ENCODE results near the gene ZNF385D. TPM values are rescaled to one million over a fixed set of nuclear protein-coding genes. Genes with fewer than 3 reads are reported as not detected.

ZNF385D gene
- total and polyA plus RNA-seq, 4 donors: 6.2 to 33.7 (median 29.5) TPM

DNA sequence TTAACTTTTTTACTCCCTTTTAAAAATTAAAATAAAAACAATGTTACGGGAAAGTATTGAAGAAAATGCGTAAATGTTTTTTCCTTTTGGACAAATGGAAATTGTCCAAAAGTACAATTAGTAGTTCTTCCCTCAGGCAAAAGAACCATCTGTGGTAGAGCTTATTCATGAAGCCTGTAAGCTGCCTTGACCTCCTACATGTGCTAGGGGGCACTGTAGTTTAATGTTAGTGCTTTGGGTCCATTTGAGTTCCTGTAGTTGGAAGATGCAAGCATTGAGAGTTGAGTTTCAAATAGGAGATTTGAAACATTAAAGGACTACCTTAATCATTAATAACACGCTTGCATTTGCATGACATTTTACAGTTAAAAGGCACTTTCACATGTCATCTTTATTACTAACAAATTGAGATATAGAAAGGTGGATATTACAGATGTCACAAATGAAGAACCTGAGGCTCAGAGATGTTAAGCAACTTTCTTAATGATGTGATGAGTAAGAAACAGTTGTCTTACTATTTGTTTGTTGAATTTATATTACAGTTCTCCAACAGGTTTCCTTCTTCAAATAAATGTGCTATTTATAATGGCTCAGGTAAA is 1.8 kb upstream of the ZNF385D start:
- DNase-seq (ENCODE audit: low read depth in 4 of 6, low spot score in 6 of 6): peak in 2 of 6 donors; percentile 70 to 85
- H3K9me3 ChIP-seq (ENCODE audit: control insufficient read depth, insufficient read depth, low read length): no peaks in the 10 kb centered on the region
- H3K4me1 ChIP-seq (ENCODE audit: control insufficient read depth, insufficient read depth, low read length): peaks cover 4% of the 10 kb centered on the region
- H3K4me3 ChIP-seq (ENCODE audit: low read depth, low read length): no peak overlapping the region
- no peaks in the 10 kb centered on the region for H3K36me3 ChIP-seq (ENCODE audit: control insufficient read depth, insufficient read depth, low read length)
- no peak overlapping the region for H3K27ac ChIP-seq (ENCODE audit: low read depth, low read length)
- H3K27me3 ChIP-seq (ENCODE audit: control insufficient read depth, insufficient read depth, low read length): no peaks in the 10 kb centered on the region
- no CpG with 5 or more reads among the region's 3 CpGs for WGBS (ENCODE audit: insufficient coverage)

DNA sequence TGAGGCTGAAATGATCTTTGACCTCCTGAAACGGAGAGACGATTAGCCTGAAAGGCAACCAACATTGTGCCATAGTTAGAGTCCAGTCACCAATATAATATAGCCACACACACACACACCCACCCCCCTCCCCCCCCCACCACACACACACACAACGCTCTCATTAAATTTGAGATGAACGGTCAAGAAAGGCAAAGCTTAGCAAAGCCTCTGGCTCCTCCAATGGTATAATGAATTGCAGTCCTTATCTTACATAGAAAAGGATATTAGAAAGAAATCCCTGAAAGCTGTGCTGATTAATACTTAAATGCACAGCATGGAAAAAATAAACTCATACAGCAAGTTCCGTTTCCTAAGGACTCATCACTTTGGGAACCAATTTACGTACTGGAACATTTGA is 876 bp upstream of the ZNF385D start:
- WGBS (ENCODE audit: insufficient coverage): 8% methylated on average over 2 of the region's 6 CpGs
- H3K27ac ChIP-seq (ENCODE audit: low read depth, low read length): no peak overlapping the region
- peaks cover 4% of the 10 kb centered on the region for H3K4me1 ChIP-seq (ENCODE audit: control insufficient read depth, insufficient read depth, low read length)
- DNase-seq (ENCODE audit: low read depth in 4 of 6, low spot score in 6 of 6): peak in 1 of 6 donors; percentile 26
- H3K36me3 ChIP-seq (ENCODE audit: control insufficient read depth, insufficient read depth, low read length): no peaks in the 10 kb centered on the region
- peak overlapping the region; percentile 59 for H3K4me3 ChIP-seq (ENCODE audit: low read depth, low read length)
- H3K27me3 ChIP-seq (ENCODE audit: control insufficient read depth, insufficient read depth, low read length): no peaks in the 10 kb centered on the region
- no peaks in the 10 kb centered on the region for H3K9me3 ChIP-seq (ENCODE audit: control insufficient read depth, insufficient read depth, low read length)

DNA sequence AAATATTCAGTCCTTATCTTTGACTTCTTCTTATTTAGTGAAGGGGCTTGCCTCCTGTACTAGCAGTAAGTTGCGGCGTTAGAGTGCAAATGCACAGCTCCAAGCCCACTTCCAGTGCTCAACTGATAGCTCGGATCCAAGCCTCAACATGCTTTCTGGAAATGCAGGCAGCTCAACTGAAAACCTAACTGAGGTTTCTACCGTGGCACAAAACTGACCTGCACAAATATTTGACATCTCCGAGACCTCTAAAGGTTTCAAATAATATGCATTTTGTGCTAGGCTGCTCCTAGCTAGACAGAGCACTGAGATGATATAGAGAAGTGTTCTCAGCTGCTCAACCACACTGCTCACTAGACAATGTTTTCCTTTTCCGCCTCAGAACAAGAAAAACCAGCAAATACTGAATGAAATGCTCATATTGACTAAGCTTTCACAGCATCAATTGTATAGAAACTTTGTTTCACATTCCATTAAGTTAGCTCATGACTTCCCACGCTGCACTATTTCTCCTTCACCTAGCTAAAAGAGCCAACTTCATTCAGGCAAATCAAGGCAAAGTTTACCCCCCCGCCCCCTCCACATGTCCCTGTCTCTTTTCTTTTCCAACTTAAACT is 822 bp downstream of the ZNF385D start:
- Histone ChIP-seq H3K27ac (ENCODE audit: low read depth, low read length) (peak overlapping the region; percentile 69), H3K9me3 (ENCODE audit: control insufficient read depth, insufficient read depth, low read length) (no peaks in the 10 kb centered on the region), H3K4me1 (ENCODE audit: control insufficient read depth, insufficient read depth, low read length) (peaks cover 4% of the 10 kb centered on the region), H3K4me3 (ENCODE audit: low read depth, low read length) (peak overlapping the region; percentile 59), H3K27me3 (ENCODE audit: control insufficient read depth, insufficient read depth, low read length) (no peaks in the 10 kb centered on the region), H3K36me3 (ENCODE audit: control insufficient read depth, insufficient read depth, low read length) (no peaks in the 10 kb centered on the region)
- DNase-seq (ENCODE audit: low read depth in 4 of 6, low spot score in 6 of 6): peak in 2 of 6 donors; percentile 49 to 75
- WGBS (ENCODE audit: insufficient coverage): 0% methylated on average over 3 of the region's 8 CpGs

DNA sequence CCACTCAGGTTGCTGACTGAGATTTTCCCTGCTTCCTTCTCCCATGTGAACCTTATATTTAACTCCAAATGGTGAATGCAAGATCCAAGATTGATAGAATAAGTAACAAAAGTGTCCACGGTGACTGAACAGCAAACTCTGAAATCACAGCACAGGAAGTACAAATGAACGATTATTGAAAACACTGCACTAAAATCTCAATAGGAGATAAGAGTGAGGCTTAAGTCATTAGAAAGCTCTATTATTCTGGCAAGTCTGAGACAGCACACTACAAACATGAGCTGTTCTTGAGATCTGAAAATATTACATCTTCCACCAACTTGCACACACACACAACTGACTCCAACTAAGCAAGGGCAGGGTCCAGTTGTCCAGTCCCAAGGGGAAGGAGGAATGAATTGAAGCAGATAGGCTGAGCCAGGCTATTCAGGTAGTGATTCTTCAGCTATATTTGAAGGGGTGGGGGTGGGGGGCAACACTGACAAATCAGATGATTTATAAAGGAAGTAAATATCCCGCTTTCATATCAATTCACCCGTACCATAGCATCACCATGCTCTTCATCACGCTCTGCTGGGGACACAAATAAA is 2.9 kb downstream of the ZNF385D start:
- H3K4me3 ChIP-seq (ENCODE audit: low read depth, low read length): no peak overlapping the region
- H3K27ac ChIP-seq (ENCODE audit: low read depth, low read length): no peak overlapping the region
- DNase-seq (ENCODE audit: low read depth in 4 of 6, low spot score in 6 of 6): peak in 1 of 6 donors; percentile 48

DNA sequence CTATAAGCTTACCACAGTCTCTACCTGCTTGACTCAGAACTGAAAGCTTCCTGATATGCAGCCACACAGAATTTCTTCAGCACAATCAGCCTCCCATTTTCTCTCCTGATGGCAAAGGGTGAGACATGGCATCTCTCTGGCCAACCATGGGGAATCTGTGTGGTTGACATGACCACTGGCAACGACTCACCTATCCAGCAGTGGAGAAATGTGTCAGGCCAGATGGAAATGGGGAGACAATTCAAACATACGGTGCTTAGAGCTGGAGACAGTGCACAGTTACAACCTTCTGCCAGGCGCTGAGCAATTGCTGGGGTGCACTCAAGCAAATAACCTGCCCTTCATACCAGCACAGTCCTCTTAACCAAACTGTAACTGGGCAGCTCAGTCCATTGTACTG is 3.6 kb downstream of the ZNF385D start:
- 45% methylated on average over 3 of the region's 3 CpGs for WGBS (ENCODE audit: insufficient coverage)

More for the DNA sequence above, 2.9 kb downstream of the ZNF385D start:
- WGBS (ENCODE audit: insufficient coverage): 83% methylated on average over 1 of the region's 5 CpGs
- Histone ChIP-seq H3K27me3 (ENCODE audit: control insufficient read depth, insufficient read depth, low read length) (no peaks in the 10 kb centered on the region), H3K9me3 (ENCODE audit: control insufficient read depth, insufficient read depth, low read length) (peaks cover 3% of the 10 kb centered on the region), H3K36me3 (ENCODE audit: control insufficient read depth, insufficient read depth, low read length) (no peaks in the 10 kb centered on the region), H3K4me1 (ENCODE audit: control insufficient read depth, insufficient read depth, low read length) (peaks cover 4% of the 10 kb centered on the region)

DNA sequence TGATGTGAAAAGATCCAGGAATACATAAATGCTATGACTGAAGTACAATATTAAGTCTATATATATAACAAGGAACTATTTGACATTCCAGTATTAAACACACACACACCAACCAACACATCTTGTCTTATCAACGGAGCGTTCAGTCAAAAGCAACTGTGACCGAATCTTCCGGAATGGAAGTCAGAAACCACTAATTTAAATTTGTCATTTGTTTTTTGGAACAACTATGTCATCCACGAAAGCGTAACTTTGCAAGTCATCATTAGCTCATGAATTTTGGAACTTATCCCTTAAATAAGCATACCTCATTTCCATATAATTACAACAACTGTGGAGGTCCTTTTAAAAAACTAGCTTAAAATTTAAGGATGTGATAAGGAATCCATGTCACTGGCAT is 5.0 kb downstream of the ZNF385D start:
- no peaks in the 10 kb centered on the region for H3K36me3 ChIP-seq (ENCODE audit: control insufficient read depth, insufficient read depth, low read length)
- WGBS (ENCODE audit: insufficient coverage): 88% methylated on average over 4 of the region's 6 CpGs
- H3K9me3 ChIP-seq (ENCODE audit: control insufficient read depth, insufficient read depth, low read length): peaks cover 3% of the 10 kb centered on the region
- H3K27me3 ChIP-seq (ENCODE audit: control insufficient read depth, insufficient read depth, low read length): no peaks in the 10 kb centered on the region
- DNase-seq (ENCODE audit: low read depth in 4 of 6, low spot score in 6 of 6): no peak
- H3K4me1 ChIP-seq (ENCODE audit: control insufficient read depth, insufficient read depth, low read length): peaks cover under 1% of the 10 kb centered on the region
- no peak overlapping the region for H3K4me3 ChIP-seq (ENCODE audit: low read depth, low read length)
- H3K27ac ChIP-seq (ENCODE audit: low read depth, low read length): no peak overlapping the region

More for the DNA sequence above, 3.6 kb downstream of the ZNF385D start:
- Histone ChIP-seq H3K27ac (ENCODE audit: low read depth, low read length) (no peak overlapping the region), H3K36me3 (ENCODE audit: control insufficient read depth, insufficient read depth, low read length) (no peaks in the 10 kb centered on the region), H3K27me3 (ENCODE audit: control insufficient read depth, insufficient read depth, low read length) (no peaks in the 10 kb centered on the region), H3K4me3 (ENCODE audit: low read depth, low read length) (no peak overlapping the region), H3K4me1 (ENCODE audit: control insufficient read depth, insufficient read depth, low read length) (peaks cover 4% of the 10 kb centered on the region), H3K9me3 (ENCODE audit: control insufficient read depth, insufficient read depth, low read length) (peaks cover 3% of the 10 kb centered on the region)
- peak in 1 of 6 donors; percentile 62 for DNase-seq (ENCODE audit: low read depth in 4 of 6, low spot score in 6 of 6)

DNA sequence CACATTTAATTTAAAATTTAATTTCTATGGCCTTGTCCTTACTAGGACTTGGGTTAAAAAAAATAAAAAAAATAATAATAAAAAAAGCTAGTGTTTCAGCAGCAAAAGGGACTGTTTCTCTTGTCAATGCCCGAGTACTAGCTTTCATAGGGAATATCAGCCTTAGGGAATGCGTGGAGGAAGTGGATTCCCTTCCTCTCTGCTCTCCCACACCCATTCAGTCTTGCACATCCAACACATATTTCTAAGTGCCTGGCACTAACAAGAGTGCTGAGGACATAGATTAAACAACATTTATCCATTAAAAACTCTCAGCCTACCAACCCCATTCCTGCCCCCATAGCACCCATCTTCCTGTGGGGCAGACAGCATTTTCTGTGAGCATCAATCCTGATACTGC is 6.2 kb downstream of the ZNF385D start:
- no peaks in the 10 kb centered on the region for H3K36me3 ChIP-seq (ENCODE audit: control insufficient read depth, insufficient read depth, low read length)
- H3K27me3 ChIP-seq (ENCODE audit: control insufficient read depth, insufficient read depth, low read length): no peaks in the 10 kb centered on the region
- H3K27ac ChIP-seq (ENCODE audit: low read depth, low read length): no peak overlapping the region
- H3K9me3 ChIP-seq (ENCODE audit: control insufficient read depth, insufficient read depth, low read length): peaks cover 3% of the 10 kb centered on the region
- H3K4me1 ChIP-seq (ENCODE audit: control insufficient read depth, insufficient read depth, low read length): no peaks in the 10 kb centered on the region
- peak in 1 of 6 donors; percentile 31 for DNase-seq (ENCODE audit: low read depth in 4 of 6, low spot score in 6 of 6)
- 92% methylated on average over 2 of the region's 2 CpGs for WGBS (ENCODE audit: insufficient coverage)
- no peak overlapping the region for H3K4me3 ChIP-seq (ENCODE audit: low read depth, low read length)

DNA sequence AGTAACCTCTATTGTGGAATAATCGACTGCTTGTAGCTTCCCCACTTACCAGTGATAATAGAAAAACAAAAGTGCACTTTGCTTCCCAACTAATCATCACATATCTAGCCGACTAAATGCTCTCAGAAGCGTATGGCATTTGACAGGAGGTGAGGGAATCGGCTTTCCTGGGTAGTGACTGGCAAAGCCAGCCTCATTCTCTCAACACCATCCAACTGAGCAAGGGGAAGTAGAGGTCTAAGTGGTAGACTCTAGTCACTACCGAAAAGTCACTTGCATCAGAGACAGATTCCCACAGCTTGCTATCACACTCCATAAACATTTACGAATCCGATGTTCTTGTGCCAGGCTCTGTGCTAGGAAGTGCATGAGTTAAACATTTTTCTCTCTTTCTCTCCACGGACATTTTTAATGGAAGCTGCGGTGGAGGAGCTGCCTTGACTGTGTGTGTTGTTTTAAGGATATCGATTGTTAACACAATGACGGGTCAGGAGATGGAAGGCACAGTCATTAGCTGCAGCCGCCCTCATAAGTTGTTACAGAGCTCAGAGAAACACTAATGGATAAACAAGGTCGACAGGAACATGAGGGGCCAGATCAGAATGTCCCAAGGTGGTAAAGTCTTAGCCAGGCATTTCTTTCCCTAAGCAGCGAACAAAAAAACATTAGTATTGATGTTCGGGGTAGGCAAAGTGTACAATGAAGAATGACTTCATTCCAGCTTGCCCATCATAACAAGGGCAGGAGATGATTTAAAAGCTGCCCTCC is 11.9 kb downstream of the ZNF385D start:
- DNase-seq (ENCODE audit: low read depth in 4 of 6, low spot score in 6 of 6): no peak
- peaks cover 3% of the 10 kb centered on the region for H3K9me3 ChIP-seq (ENCODE audit: control insufficient read depth, insufficient read depth, low read length)
- H3K4me3 ChIP-seq (ENCODE audit: low read depth, low read length): no peak overlapping the region
- 66% methylated on average over 5 of the region's 15 CpGs for WGBS (ENCODE audit: insufficient coverage)
- H3K4me1 ChIP-seq (ENCODE audit: control insufficient read depth, insufficient read depth, low read length): no peaks in the 10 kb centered on the region
- H3K36me3 ChIP-seq (ENCODE audit: control insufficient read depth, insufficient read depth, low read length): no peaks in the 10 kb centered on the region
- H3K27me3 ChIP-seq (ENCODE audit: control insufficient read depth, insufficient read depth, low read length): no peaks in the 10 kb centered on the region
- no peak overlapping the region for H3K27ac ChIP-seq (ENCODE audit: low read depth, low read length)

DNA sequence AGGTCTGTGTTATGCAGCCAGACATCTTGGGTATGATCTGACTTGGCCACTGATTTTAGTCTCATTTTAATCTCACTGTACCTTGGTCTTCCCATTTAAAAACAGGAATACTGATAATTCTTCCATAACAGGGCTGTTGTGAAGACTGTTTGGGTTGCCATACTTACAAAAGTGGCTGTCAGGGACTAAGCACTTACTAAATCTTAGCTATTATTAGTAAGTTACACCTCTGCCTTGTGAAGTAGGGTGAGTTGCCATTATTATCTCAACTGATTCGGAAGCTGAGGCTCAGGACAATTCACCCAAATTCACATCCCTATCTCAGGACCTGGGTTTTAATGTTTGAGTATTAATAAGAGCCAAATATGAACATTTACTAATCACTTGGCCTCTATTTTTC is 12.7 kb downstream of the ZNF385D start:
- no peaks in the 10 kb centered on the region for H3K27me3 ChIP-seq (ENCODE audit: control insufficient read depth, insufficient read depth, low read length)
- H3K4me1 ChIP-seq (ENCODE audit: control insufficient read depth, insufficient read depth, low read length): no peaks in the 10 kb centered on the region
- H3K9me3 ChIP-seq (ENCODE audit: control insufficient read depth, insufficient read depth, low read length): peaks cover 1% of the 10 kb centered on the region
- no CpG with 5 or more reads among the region's 1 CpG for WGBS (ENCODE audit: insufficient coverage)
- H3K4me3 ChIP-seq (ENCODE audit: low read depth, low read length): no peak overlapping the region
- no peaks in the 10 kb centered on the region for H3K36me3 ChIP-seq (ENCODE audit: control insufficient read depth, insufficient read depth, low read length)
- no peak overlapping the region for H3K27ac ChIP-seq (ENCODE audit: low read depth, low read length)
- no peak for DNase-seq (ENCODE audit: low read depth in 4 of 6, low spot score in 6 of 6)
